NOMO-1 (cell line): ENCODE data around the gene HMGA1.

Experiments used
- DNase-seq, 2 experiments: peaks; one replicate each; lab custom pipeline; 2025; ENCODE audit not compliant: unreplicated experiment in 2 of 2; lab: John Stamatoyannopoulos, UW

Gene HMGA1

GRCh38 chr6:34285448-34286164 lies 48.9 kb downstream of the HMGA1 start:
- DNase-seq = no peak

DNA sequence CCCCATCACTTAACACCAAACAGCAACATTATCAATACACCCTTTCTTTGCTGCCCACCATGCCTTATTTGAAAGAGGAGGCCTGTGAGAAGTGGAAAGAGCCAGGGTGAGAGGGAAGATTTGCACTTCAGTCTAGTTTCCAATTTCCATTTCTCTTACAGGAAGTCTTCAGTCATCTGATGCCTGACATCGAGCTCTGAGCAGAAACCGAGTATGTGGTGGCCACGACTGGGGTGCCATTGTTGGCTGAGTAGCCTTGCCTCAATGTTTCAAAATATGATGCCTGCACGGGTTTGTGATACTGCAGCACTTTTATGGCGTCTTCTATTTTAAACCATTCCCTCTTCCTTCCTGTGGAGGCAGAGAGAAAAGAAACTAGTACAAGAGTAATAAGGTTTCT lies 51.9 kb downstream of the HMGA1 start:
- no peak for DNase-seq

DNA sequence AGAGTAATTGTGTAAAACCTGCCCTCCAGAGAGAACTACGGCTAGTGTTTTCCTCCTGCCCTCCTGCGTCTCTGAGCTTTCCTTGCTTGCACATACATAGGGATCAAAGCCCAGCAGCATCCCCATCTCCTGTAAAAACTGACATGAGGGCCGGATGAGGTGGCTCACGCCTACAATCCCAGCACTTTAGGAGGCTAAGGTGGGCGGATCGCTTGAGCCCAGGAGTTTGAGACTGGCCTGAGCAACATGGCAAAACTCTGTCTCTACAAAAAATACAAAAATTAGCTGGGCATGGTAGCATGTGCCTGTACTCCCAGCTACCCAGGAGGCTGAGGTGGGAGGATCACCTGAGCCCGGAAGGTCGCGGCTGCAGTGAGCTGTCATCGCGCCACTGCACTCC lies 52.5 kb downstream of the HMGA1 start:
- no peak for DNase-seq

GRCh38 chr6:34292954-34293353 lies 56.3 kb downstream of the HMGA1 start:
- no peak for DNase-seq

DNA sequence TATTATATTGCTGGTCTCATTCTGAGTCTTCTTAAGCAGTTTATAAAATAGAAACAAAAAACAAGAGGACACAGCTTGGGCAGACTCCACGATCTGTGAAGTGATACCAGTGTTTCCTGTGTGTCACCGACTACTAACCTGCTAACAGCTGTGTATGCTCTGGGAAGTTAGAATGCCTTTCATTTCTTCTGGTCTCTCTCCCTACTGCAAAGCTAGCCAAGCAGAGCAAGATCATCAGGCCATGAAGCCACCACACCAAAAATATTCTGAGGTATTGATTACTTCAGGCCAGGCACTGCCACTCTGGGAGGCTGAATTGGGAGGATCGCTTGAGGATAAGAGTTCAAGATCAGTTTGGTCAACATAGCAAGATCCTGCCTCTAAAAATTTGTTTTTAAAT lies 59.0 kb downstream of the HMGA1 start:
- DNase-seq = no peak
